ENCODE data around the gene MCOLN3. TPM values are rescaled to one million over a fixed set of nuclear protein-coding genes. Genes with fewer than 3 reads are reported as not detected.

MCOLN3 gene
- total RNA-seq, 1 experiment from 2014 or later: 14.1 TPM

- Mint-ChIP-seq H3K36me3 (ENCODE audit: insufficient read depth, unreplicated experiment) (peaks cover 18% of the 10 kb centered on the region), H3K4me3 (ENCODE audit: low read depth, unreplicated experiment) (no peak overlapping the region), H3K27me3 (ENCODE audit: unreplicated experiment) (no peaks in the 10 kb centered on the region), H3K9me3 (ENCODE audit: low read depth, unreplicated experiment) (no peaks in the 10 kb centered on the region), H3K27ac (ENCODE audit: unreplicated experiment) (no peak overlapping the region), H3K4me1 (ENCODE audit: low read depth, unreplicated experiment) (no peaks in the 10 kb centered on the region)
- BruUV-seq (replicated peaks): no TSS peak
- CTCF ChIA-PET: no interaction called here
- intact Hi-C loops (cut with micrococcal nuclease; ENCODE audit: unreplicated experiment): no loop called here
- TF ChIP-seq CTCF (IDR thresholded peaks at IDR 0.05; ENCODE audit: unreplicated experiment): no peak
- DNase-seq: no peak
Observed at GRCh38 chr1:85065550-85065949, 17.2 kb upstream of the MCOLN3 start.

GRCh38 chr1:85062425-85063026 is 14.2 kb upstream of the MCOLN3 start:
- Mint-ChIP-seq H3K4me1 (ENCODE audit: low read depth, unreplicated experiment) (no peaks in the 10 kb centered on the region), H3K27me3 (ENCODE audit: unreplicated experiment) (no peaks in the 10 kb centered on the region), H3K9me3 (ENCODE audit: low read depth, unreplicated experiment) (no peaks in the 10 kb centered on the region), H3K36me3 (ENCODE audit: insufficient read depth, unreplicated experiment) (peaks cover 18% of the 10 kb centered on the region), H3K4me3 (ENCODE audit: low read depth, unreplicated experiment) (peak overlapping the region; percentile 76), H3K27ac (ENCODE audit: unreplicated experiment) (peak overlapping the region; percentile 89)
- no peak for TF ChIP-seq CTCF (IDR thresholded peaks at IDR 0.05; ENCODE audit: unreplicated experiment)
- BruUV-seq (replicated peaks): no TSS peak
- no peak for DNase-seq
- intact Hi-C loops (cut with micrococcal nuclease; ENCODE audit: unreplicated experiment): no loop called here
- CTCF ChIA-PET: interaction anchor here (1.2 to 1.6 kb wide), 2 partner anchors 118 to 192 kb away, joined by 6 to 8 read pairs; no protein-coding TSS in a partner anchor

- Mint-ChIP-seq H3K27ac (ENCODE audit: unreplicated experiment) (peak overlapping the region; percentile 89), H3K36me3 (ENCODE audit: insufficient read depth, unreplicated experiment) (peaks cover 18% of the 10 kb centered on the region), H3K27me3 (ENCODE audit: unreplicated experiment) (no peaks in the 10 kb centered on the region), H3K4me3 (ENCODE audit: low read depth, unreplicated experiment) (peak overlapping the region; percentile 76), H3K4me1 (ENCODE audit: low read depth, unreplicated experiment) (no peaks in the 10 kb centered on the region), H3K9me3 (ENCODE audit: low read depth, unreplicated experiment) (no peaks in the 10 kb centered on the region)
- CTCF ChIA-PET: interaction anchor here (1.2 to 1.6 kb wide), 2 partner anchors 117 to 193 kb away, joined by 6 to 8 read pairs; no protein-coding TSS in a partner anchor
- TF ChIP-seq CTCF (IDR thresholded peaks at IDR 0.05; ENCODE audit: unreplicated experiment): no peak
- intact Hi-C loops (cut with micrococcal nuclease; ENCODE audit: unreplicated experiment): no loop called here
- DNase-seq: peak; percentile 92
- BruUV-seq (replicated peaks): no TSS peak
Observed at GRCh38 chr1:85061711-85062424, 13.6 kb upstream of the MCOLN3 start.

- BruUV-seq (replicated peaks): no TSS peak
- Mint-ChIP-seq H3K4me3 (ENCODE audit: low read depth, unreplicated experiment) (no peak overlapping the region), H3K27me3 (ENCODE audit: unreplicated experiment) (no peaks in the 10 kb centered on the region), H3K27ac (ENCODE audit: unreplicated experiment) (no peak overlapping the region), H3K9me3 (ENCODE audit: low read depth, unreplicated experiment) (no peaks in the 10 kb centered on the region), H3K4me1 (ENCODE audit: low read depth, unreplicated experiment) (no peaks in the 10 kb centered on the region), H3K36me3 (ENCODE audit: insufficient read depth, unreplicated experiment) (peaks cover 18% of the 10 kb centered on the region)
- no peak for TF ChIP-seq CTCF (IDR thresholded peaks at IDR 0.05; ENCODE audit: unreplicated experiment)
- intact Hi-C loops (cut with micrococcal nuclease; ENCODE audit: unreplicated experiment): no loop called here
- CTCF ChIA-PET: no interaction called here
- DNase-seq: no peak
Observed at GRCh38 chr1:85060038-85060437, 11.7 kb upstream of the MCOLN3 start.

All from Calu3 (cell line).